GM21528 (cell line): ENCODE results near the gene HNF1A.
"Not testable (repeated sequence)": the region's sequence is repeated elsewhere in the genome, so short reads cannot be mapped to it uniquely, and the experiment has no call there.

ENCODE experiments used
- ATAC-seq: cut with Tn5 transposase; IDR thresholded peaks from one replicate; pipeline ENCODE4 v1.9.1; 2021; ENCODE audit warnings: mild to moderate bottlenecking, moderate library complexity; ENCODE audit not compliant: unreplicated experiment, low FRiP score

Gene HNF1A

DNA sequence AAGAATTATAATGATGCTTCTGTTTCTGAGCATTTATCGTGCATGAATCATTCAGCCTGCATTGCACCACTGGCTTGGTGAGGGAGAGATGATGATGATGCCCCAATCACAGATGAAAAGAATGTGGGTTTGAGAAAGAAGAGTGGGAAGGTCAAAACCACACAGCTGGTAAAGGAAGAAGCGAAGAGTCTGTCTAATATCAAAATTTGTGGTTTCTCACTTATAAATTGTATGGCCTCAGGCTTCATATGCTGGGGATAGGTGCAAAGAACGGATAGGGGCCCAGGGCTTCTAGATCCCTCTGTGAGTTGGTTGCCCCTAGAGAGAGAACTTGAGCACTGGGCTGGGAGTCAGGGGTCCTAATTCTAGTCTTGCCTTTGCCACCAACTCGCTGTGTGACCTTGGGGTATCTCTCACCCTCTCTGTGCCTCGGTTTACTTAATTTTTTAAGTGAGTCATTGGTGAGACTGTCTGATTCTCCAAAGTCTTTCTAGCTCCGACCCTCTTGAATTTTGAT is 58.5 kb downstream of the HNF1A start:
- ATAC-seq = no peak

DNA sequence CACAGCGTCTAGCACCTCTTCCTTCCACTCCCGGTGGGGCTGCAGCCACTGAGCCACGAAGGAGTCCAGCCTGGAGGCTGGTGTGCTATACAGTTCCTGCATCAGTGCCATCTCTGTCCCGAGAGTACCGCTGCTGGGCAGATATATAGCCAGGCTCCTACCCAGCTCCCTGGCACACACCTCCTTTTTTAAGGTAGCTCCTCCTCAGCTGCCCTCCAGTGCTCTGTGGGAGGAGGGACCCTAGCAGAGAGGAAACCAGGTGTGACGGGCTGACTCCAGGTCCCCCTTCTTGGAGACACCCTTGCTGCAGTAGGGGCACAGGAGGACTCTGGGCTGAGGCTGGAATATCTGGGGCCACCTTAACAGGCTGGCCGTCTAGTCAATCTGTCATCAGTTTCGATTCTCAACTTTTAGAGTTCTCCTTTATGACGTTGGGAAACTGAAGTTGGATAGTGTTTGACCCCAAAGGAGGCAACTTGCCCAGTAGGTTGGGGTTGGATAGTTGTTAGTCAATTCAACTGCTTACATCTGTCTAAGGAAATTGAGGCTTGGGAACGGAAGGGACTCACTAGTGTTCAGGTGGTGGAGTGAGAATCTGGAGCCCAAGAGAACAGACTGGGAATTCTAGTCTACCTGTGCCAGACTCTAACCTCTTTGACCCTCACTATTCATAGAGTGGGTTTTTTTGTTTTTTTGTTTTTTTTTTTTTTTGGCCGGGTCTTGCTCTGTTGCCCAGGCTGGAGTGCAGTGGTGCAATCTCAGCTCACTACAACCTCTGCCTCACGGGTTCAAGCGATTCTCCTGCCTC is 60.7 kb downstream of the HNF1A start, which contains the start of gene OASL:
TSS of gene OASL (minus strand) at position 386 of the 808 bp plus-strand sequence. CDS start at position 111, 275 bp downstream.
- ATAC-seq = peak; percentile 77

DNA sequence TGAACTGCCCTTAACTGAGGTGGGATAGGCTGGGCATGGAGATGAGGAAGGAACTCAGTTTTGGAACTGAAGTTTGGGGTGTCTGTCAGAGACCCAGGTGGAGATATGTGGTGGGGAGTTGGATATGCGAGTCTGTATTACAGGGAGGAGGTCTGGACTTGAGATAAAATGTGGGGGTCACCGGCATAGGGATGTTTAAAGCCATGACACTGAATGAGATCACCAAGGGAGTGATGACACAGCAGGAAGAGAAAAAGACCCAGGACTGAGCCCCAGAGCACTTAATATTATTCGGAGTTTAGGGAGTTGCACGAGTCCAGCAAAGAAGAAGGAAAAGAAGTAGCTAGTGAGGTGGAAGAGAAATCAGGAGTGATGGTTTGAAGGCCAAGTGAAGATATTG is 64.7 kb downstream of the HNF1A start:
- no peak for ATAC-seq

DNA sequence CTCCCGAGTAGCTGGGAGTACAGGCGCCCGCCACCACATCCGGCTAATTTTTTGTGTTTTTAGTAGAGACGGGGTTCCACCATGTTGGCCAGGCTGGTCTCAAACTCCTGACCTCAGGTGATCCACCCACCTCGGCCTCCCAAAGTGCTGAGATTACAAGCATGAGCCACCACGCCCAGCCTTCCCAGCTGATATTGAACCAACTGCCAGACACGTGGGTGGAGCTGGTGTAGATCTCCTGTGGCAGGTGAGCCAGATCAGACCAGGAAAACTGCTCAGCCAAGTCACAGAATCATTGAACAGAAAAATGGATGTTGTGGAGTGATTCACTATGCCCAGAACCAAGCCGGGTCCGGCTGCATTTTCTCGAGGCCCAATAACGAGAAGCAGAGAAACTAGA is 69.1 kb downstream of the HNF1A start:
- ATAC-seq = not testable (repeated sequence)

DNA sequence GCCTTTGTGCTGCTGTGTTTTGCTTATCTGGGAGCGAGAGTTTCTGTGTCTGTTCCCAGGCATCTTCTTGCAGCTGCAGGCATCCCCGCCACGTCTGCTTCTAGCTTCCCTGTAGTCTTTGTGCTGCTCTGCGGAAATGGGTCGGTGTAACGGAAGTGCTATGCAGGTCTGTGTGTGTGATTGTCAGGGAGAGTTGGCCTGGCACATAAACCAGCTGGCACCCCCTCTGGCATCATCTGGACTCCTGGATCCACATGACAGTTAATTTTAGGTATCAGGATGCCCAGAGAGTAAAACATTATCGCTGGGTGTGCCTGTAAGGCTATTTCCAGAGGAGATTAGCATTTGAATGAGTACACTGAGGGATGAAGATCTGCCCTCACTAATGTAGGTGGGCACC is 70.1 kb downstream of the HNF1A start:
- no peak for ATAC-seq

DNA sequence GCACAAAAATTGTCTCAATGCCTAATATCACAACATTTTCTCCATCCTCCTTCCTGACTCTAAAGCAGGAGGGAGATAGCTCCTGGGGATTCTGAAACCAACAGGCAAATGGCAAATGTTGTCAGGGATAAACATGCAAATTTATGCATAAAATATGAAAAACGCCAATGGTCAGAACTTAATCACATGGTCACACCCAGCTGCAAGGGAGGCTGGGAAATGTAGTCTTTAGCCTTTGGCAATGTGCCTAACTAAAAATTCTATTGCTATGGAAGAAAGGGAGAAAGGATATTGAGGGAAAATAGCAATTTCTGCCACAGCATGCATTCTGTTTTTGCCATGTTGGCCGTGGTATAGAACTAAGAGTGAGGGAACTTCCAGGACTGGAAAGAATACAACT is 72.4 kb downstream of the HNF1A start:
- no peak for ATAC-seq
